MV-4-11 (cell line): ENCODE measurements around the gene PREX1.
A peak's percentile ranks its signal among the peaks of the same experiment; 100 is the strongest.
"Not testable (repeated sequence)": the region's sequence is repeated elsewhere in the genome, so short reads cannot be mapped to it uniquely, and the experiment has no call there.

Experiments
- DNase-seq: peaks from one replicate; lab custom pipeline; 2025; lab: John Stamatoyannopoulos, UW

The PREX1 gene

GRCh38 chr20:48773837-48774418, 53.9 kb downstream of the PREX1 start:
- peak; percentile 92 for DNase-seq

GRCh38 chr20:48772183-48772976, 55.4 kb downstream of the PREX1 start:
- DNase-seq: peak; percentile 98

- DNase-seq: peak; percentile 85
Observed at GRCh38 chr20:48771542-48771941, 56.3 kb downstream of the PREX1 start.

GRCh38 chr20:48770700-48771442, 56.9 kb downstream of the PREX1 start:
- DNase-seq: no peak

- peak; percentile 50 for DNase-seq
Observed at GRCh38 chr20:48769069-48769983, 58.5 kb downstream of the PREX1 start.

GRCh38 chr20:48766961-48767960, 60.5 kb downstream of the PREX1 start:
- DNase-seq: no peak

GRCh38 chr20:48766205-48766604, 61.6 kb downstream of the PREX1 start:
- DNase-seq: no peak

GRCh38 chr20:48765359-48765758, 62.4 kb downstream of the PREX1 start:
- no peak for DNase-seq

- DNase-seq: no peak
Observed at GRCh38 chr20:48763216-48763914, 64.4 kb downstream of the PREX1 start.

GRCh38 chr20:48761874-48762273, 65.9 kb downstream of the PREX1 start:
- no peak for DNase-seq

GRCh38 chr20:48761023-48761785, 66.6 kb downstream of the PREX1 start:
- peak; percentile 60 for DNase-seq

GRCh38 chr20:48760403-48760983, 67.3 kb downstream of the PREX1 start:
- DNase-seq: peak; percentile 63

GRCh38 chr20:48759631-48760245, 68.1 kb downstream of the PREX1 start:
- no peak for DNase-seq

GRCh38 chr20:48758206-48758820, 69.5 kb downstream of the PREX1 start:
- DNase-seq: peak; percentile 64

GRCh38 chr20:48756774-48757173, 71.0 kb downstream of the PREX1 start:
- DNase-seq: not testable (repeated sequence)

- no peak for DNase-seq
Observed at GRCh38 chr20:48754292-48754691, 73.5 kb downstream of the PREX1 start.

- no peak for DNase-seq
Observed at GRCh38 chr20:48752963-48753362, 74.8 kb downstream of the PREX1 start.

- DNase-seq: no peak
Observed at GRCh38 chr20:48751871-48752270, 75.9 kb downstream of the PREX1 start.
